HTR-8/SVneo (cell line): ENCODE results near the gene HTT.

Experiments
- DNase-seq: peaks from one replicate; pipeline ENCODE4 v3.0.0; 2011; ENCODE audit warnings: low spot score, mixed read lengths; ENCODE audit not compliant: insufficient read length
- FAIRE-seq: peaks from 2 replicates; lab custom pipeline; 2011; peaks lifted over from hg19 to GRCh38; lab: Jason Lieb, UNC

The HTT gene

GRCh38 chr4:3212391-3213105 is 138.1 kb downstream of the HTT start:
- no peak for DNase-seq
- FAIRE-seq: no peak

- no peak for FAIRE-seq
- no peak for DNase-seq
These were observed 138.6 kb downstream of the HTT start for GRCh38 chr4:3213106-3213425.

- FAIRE-seq (no peak), DNase-seq (no peak)
These were observed 139.3 kb downstream of the HTT start for GRCh38 chr4:3213661-3214250.

GRCh38 chr4:3215256-3215655 is 140.8 kb downstream of the HTT start:
- FAIRE-seq: no peak

DNA sequence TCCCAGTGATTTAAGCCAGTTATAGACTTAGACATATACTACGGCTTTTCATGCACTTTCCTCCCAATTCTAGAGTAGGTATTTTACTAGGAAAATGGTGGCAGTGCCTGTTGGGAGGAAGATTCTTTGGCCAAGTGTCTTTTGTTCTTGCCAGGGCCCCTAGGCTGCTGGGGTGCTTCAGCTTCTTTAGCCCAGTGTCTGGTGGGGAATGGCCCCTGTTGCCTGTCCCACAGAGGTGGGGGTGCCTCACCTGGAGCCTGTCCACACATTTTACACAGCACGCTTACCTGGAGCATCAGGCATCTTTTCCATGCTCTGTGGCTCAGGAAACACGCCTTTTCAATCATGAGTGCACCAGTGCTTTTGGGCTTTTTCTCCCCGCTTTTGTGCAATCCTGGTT is 141.3 kb downstream of the HTT start:
- FAIRE-seq (no peak), DNase-seq (no peak)

More at GRCh38 chr4:3215256-3215655, 140.8 kb downstream of the HTT start:
- DNase-seq: no peak

DNA sequence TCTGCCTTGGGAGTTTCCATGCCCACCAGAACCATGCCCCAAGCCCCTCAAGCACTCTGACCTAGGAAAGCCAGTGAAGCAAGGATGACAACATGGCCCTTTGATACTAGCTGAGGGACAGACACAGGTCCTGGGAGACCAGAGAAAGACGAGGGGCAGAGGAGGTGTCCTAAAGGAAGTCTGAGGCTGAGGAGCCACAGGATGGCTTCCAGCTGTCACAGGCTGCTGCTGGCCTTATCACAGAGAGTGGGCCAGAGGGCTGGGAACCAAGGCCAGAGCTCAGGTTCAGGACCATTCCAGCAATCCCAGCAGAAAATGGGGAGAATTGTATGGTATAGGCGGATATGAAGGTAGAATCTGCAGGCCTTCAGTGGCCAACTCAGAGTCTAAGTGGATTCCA is 142.8 kb downstream of the HTT start:
- DNase-seq (no peak), FAIRE-seq (no peak)

DNA sequence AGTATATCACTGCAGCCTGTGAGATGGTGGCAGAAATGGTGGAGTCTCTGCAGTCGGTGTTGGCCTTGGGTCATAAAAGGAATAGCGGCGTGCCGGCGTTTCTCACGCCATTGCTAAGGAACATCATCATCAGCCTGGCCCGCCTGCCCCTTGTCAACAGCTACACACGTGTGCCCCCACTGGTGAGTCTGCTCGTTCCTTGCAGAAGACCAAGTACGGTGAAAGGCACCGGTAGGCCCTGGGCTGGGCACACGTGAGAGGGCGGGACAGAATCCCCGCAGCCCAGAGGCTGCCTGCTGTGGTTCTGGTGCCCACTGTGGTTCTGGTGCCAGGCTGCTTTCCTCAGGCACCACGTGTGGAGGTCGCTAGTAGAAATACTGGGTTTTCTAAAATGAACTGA is 143.3 kb downstream of the HTT start:
- no peak for DNase-seq
- FAIRE-seq: no peak

GRCh38 chr4:3218824-3219760 is 144.6 kb downstream of the HTT start:
- FAIRE-seq (no peak), DNase-seq (no peak)

GRCh38 chr4:3219761-3220475 is 145.4 kb downstream of the HTT start:
- FAIRE-seq: no peak
- DNase-seq: no peak

DNA sequence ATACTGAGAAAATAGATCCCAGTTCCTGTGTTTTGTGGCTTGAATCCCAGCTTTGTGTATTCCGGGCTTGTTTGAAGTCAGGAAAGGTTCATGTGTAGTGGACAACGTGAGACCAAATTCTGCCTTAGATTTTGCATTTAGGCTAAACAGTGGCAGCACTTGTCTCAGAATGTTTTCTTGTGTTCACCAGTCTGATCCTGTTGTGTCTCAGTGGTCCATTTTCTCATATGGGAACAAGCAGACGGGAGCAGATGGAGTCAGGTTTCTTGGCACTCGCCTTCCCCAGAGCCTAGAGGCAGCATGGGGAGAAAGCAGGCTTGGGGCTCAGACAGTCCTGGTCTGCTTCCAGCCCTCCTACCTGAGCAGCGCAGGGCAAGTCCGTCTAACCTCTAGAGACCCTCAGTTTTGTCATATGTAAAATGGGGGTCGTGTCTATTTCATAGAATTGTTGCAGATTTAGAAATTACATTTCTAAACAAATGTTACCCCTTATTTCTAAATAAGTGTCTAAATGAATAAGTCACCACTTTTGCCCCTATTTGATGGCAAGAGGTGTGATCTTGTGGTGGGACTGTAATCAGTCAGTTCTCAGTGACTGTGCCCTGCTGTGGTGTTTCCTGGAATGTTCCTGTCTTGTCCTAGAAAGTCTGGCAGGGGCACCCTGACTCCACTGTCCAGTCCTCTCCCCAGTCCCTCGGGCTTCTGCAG is 146.1 kb downstream of the HTT start:
- FAIRE-seq (no peak), DNase-seq (no peak)

DNA sequence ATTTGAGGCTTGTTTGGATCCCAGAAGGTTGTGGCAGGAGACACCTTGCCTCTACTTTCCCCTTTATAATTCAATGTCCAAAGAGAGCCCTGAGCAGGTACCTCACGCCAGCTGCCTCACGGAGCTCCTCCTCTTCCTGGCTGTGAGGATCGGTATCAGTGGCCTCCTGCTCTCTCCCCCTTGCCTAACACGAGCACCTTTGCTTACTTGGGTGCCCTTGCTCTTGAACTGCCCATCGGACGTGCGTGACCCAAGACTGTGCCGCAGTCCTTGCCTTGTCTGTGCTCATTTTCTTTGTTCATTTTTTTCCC is 146.7 kb downstream of the HTT start:
- no peak for DNase-seq
- FAIRE-seq: no peak

GRCh38 chr4:3221996-3222395 is 147.5 kb downstream of the HTT start:
- FAIRE-seq: no peak
- DNase-seq: no peak

DNA sequence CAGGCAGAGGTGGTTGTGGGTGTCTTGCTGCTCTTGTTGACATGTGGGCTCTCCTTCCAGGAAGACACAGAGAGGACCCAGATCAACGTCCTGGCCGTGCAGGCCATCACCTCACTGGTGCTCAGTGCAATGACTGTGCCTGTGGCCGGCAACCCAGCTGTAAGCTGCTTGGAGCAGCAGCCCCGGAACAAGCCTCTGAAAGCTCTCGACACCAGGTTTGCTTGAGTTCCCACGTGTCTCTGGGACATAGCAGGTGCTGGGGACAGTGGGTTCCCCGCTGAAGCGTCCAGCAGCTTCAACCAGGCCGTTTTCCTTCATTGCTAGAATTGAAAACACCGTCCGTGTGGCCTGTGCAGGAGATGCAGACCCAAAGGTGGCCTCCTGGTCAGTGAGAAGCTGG is 148.9 kb downstream of the HTT start:
- DNase-seq (no peak), FAIRE-seq (no peak)

DNA sequence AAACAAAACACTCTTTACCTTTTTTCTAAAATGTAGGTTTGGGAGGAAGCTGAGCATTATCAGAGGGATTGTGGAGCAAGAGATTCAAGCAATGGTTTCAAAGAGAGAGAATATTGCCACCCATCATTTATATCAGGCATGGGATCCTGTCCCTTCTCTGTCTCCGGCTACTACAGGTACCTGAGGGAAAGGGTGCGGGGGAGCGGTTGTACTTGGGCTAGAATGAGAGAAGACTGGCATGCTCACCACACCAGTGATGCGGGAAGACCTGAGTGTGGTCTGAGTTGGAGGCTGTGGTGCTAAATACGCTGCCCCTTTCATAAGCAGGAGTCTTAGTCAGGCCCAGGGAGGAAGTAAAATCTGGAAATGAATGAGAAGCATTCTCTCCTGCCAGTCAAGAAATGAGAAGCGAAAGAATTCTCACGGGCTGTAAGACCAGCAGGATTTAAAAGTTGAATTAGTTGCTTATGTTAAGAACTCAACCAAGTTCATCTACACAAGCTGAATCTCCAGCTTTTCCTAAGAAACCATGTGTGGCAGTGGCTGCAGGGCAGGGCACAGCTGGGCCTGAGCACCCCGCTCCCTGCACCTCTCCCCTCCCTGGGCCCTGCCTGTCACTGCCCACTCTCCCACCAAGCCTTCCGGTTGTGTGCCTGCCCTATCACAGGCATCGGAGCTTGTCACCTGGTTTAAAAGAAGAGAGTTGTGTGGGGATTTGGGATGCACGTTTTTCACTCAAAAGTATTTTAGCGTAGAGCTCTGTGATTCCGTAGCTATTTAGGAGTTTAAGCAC is 149.7 kb downstream of the HTT start:
- no peak for FAIRE-seq
- DNase-seq: no peak

DNA sequence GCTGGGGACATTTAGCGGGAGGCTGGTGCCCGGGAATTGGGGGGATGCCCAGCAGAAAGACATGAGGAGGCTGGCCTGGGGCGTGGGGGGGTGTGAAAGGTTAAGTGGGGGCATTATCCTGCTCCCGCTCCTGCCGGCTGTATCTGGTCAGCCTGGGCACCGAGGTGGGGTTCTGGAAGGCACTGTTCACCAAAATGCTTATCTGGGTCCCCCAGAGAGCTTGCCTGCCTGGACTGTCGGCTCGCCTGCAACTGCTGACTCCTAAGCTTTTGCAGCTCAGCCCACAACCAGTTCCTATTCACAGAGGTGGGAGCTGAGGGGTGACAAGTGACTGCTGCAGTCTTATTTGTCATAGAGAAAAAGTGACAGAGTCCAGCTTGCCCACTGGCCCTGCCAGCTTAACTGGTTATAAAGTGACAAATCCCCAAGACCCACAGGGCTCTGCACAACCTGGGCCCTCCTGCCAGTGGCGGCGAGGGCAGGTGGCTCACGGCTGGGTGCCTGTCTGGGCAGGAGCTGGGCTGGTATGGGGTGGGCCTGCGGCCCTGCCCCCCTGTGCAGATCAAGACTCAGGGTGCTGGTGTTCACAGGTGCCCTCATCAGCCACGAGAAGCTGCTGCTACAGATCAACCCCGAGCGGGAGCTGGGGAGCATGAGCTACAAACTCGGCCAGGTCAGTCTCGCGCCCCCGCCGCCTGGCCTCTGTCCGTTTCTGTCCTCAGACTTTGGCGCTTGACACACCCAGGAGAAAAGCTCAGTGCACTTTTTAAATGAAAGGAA is 150.8 kb downstream of the HTT start:
- no peak for FAIRE-seq
- no peak for DNase-seq

DNA sequence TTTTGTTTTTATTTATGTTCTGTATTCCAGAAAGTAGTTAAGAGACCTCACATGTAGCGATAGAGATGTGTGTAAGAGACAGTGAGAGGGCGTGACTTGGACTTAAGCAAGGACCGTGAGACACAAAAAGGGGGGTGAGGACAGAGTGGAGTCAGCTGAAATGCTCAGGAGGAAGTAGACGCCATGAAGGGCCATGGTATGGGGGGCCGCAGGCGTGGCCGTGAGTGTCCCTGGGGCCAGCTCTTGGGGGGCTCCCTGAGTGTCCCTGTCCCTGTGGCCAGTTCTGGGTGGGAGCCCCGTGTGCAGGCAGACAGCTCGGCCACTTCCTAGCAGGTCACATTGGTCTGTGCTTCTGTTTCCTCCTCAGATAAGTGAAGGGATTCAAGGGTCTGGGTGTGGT is 151.5 kb downstream of the HTT start:
- FAIRE-seq: no peak
- no peak for DNase-seq

DNA sequence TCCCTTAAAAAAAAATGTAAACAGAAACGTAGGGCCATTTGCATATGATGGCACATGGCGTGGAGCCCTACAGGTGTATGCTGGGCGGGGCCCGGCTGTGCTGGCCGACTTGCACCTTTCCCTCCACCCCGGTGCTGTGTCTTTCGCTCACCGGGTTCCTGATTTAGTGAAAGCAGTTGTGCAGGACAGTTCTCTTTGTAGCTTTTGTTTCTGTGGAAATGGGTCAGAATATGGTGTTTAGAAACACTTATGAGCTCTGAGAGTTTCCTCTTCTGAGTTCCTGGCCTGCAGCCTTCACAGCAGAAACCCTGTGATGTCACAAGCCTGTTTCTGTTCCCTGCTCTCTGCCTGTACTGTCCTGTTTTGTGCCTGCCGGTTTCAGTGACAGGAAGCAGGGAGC is 152.0 kb downstream of the HTT start:
- FAIRE-seq: no peak
- DNase-seq: no peak

DNA sequence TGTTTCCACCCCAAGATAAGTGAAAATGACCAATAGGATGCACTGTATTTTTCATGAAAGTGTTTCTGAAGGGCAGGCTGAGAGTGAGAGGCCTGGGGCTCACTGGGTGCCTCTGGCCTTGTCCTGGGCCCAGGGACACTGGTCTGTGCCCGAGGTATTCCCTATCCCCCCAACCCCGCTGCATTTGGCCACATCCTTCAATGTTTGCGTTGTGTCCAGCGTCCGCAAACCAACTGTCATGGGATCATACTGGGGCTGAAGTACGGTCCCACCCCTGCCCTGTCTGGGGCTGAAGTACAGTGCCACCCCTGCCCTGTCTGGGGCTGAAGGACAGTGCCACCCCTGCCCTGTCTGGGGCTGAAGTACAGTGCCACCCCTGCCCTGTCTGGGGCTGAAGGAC is 152.5 kb downstream of the HTT start:
- DNase-seq: no peak

More for the DNA sequence above, 152.5 kb downstream of the HTT start:
- FAIRE-seq: no peak
